Lung (tissue), 12 donors: Measurements from ENCODE around the gene B4GALT5. TPM values are rescaled to one million over a fixed set of nuclear protein-coding genes. Genes with fewer than 3 reads are reported as not detected.

Source experiments
- ATAC-seq: fragments of 200-7000 bp; cut with Tn5 transposase; one replicate; pipeline ENCODE4 v1.9.1; 2020; ENCODE audit warnings: moderate number of reproducible peaks; ENCODE audit not compliant: insufficient read depth, low FRiP score
- DNase-seq, 3 donors: peaks; one replicate each; pipeline ENCODE4 v3.0.0-alpha.2; 2013 to 2017
- H3K27ac ChIP-seq, 2 donors: one replicate each; pipeline ENCODE4 v1.5.1; 2013; ENCODE audit warnings: mild to moderate bottlenecking in 2 of 2, moderate library complexity in 2 of 2, control low read depth in 1 of 2, inconsistent platforms in 1 of 2, low read depth in 1 of 2, low read length in 1 of 2
- H3K27me3 ChIP-seq, 3 donors: one replicate each; pipeline ENCODE4 v1.5.1; 2013; ENCODE audit warnings: low read length in 2 of 3; ENCODE audit not compliant: control insufficient read depth in 3 of 3, insufficient read depth in 3 of 3
- H3K36me3 ChIP-seq, 4 donors: one replicate each; pipeline ENCODE4 v1.5.1; 2013; ENCODE audit warnings: low read length in 4 of 4, mild to moderate bottlenecking in 1 of 4, moderate library complexity in 1 of 4; ENCODE audit not compliant: control insufficient read depth in 4 of 4, insufficient read depth in 4 of 4
- H3K4me1 ChIP-seq, 5 donors: one replicate each; pipeline ENCODE4 v1.5.1; 2013; ENCODE audit warnings: low read length in 5 of 5, mild to moderate bottlenecking in 2 of 5, moderate library complexity in 1 of 5; ENCODE audit not compliant: control insufficient read depth in 5 of 5, insufficient read depth in 5 of 5
- H3K4me3 ChIP-seq: one replicate; pipeline ENCODE4 v1.5.1; 2013; ENCODE audit warnings: mild to moderate bottlenecking, control low read depth, moderate library complexity
- H3K9ac ChIP-seq, 2 donors: one replicate each; pipeline ENCODE4 v1.5.1; 2013; ENCODE audit warnings: low read length in 2 of 2, control low read depth in 1 of 2; ENCODE audit not compliant: insufficient read depth in 1 of 2
- H3K9me3 ChIP-seq, 4 donors: one replicate each; pipeline ENCODE4 v1.5.1; 2013; ENCODE audit warnings: low read length in 3 of 4, mild to moderate bottlenecking in 1 of 4, moderate library complexity in 1 of 4; ENCODE audit not compliant: control insufficient read depth in 4 of 4, insufficient read depth in 3 of 4
- CTCF ChIP-seq: IDR thresholded peaks from 2 replicates; pipeline ENCODE4 v1.5.1; 2012; ENCODE audit warnings: mild to moderate bottlenecking; ENCODE audit errors: control extremely low read depth, extremely low read depth
- WGBS, 2 donors: extraction: QIAGEN DNeasy Blood & Tissue Kit; methylation state at CpG; one replicate each; pipeline ENCODE4 v1.1.7; 2013; 5-methylcytosine and 5-hydroxymethylcytosine counted together
- polyA plus RNA-seq, 2 donors: library from polyadenylated mRNA; stranded (reverse); fragments of 200-250 nt; gene quantifications; one replicate each; pipeline ENCODE4 v1.2.1, GENCODE V29; 2013
- total RNA-seq, 2 donors: library from RNA; depleted of rRNA in 1 of 2; stranded (reverse); fragments of >200 nt in 1 of 2; gene quantifications; one replicate each; pipeline ENCODE4 v1.2.1, GENCODE V29; 2014 to 2021
- donor health status: control.
- donor health status: control.
- donor health status: Bipolar disorder and iron deficiency.
- donor health status: healthy.
- donor health status: DM: yes; HTN: yes; CAD: no.

Gene B4GALT5
- total and polyA plus RNA-seq, 4 donors = 13.9 to 56.7 (median 41.9) TPM

- H3K27ac ChIP-seq = no peak overlapping the region
- peaks cover 0 to 28% (median 6%) of the 10 kb centered on the region in 5 donors for H3K4me1 ChIP-seq
- H3K9ac ChIP-seq = no peak overlapping the region
- no peaks in the 10 kb centered on the region for H3K27me3 ChIP-seq
- no peak overlapping the region for H3K4me3 ChIP-seq
- WGBS, 2 donors = 91 to 95% methylated on average over 7 of the region's 7 CpGs
- no peak for TF ChIP-seq CTCF
- no peaks in the 10 kb centered on the region for H3K9me3 ChIP-seq
- ATAC-seq = no peak
- no peak for DNase-seq
- no peaks in the 10 kb centered on the region for H3K36me3 ChIP-seq
Measured at GRCh38 chr20:49665796-49666195, 47.9 kb downstream of the B4GALT5 start.

GRCh38 chr20:49664612-49665313 lies 48.9 kb downstream of the B4GALT5 start:
- no peak for ATAC-seq
- Histone ChIP-seq H3K9ac (no peak overlapping the region), H3K27me3 (no peaks in the 10 kb centered on the region), H3K4me1 (peaks cover 0 to 32% (median 10%) of the 10 kb centered on the region in 5 donors), H3K27ac (no peak overlapping the region), H3K4me3 (no peak overlapping the region), H3K9me3 (no peaks in the 10 kb centered on the region), H3K36me3 (no peaks in the 10 kb centered on the region)
- DNase-seq = no peak
- no peak for TF ChIP-seq CTCF
- 85 to 95% methylated on average over 3 of the region's 3 CpGs for WGBS, 2 donors

GRCh38 chr20:49663112-49663511 lies 50.6 kb downstream of the B4GALT5 start:
- Histone ChIP-seq H3K27me3 (no peaks in the 10 kb centered on the region), H3K4me3 (no peak overlapping the region), H3K9ac (no peak overlapping the region), H3K36me3 (no peaks in the 10 kb centered on the region), H3K9me3 (no peaks in the 10 kb centered on the region), H3K27ac (no peak overlapping the region), H3K4me1 (peaks cover 10 to 45% (median 13%) of the 10 kb centered on the region in 5 donors)
- ATAC-seq (no peak), DNase-seq (no peak)
- no peak for TF ChIP-seq CTCF
